GM12801 (cell line): ENCODE data around the gene MYO1E.

Experiments used
- TF ChIP-seq, protein P1 (sequence below): IDR thresholded peaks from one replicate; pipeline ENCODE4 v1.5.1; 2011; ENCODE audit warnings: control low read depth; ENCODE audit not compliant: insufficient read length; ENCODE audit errors: extremely low read depth

The MYO1E gene

DNA sequence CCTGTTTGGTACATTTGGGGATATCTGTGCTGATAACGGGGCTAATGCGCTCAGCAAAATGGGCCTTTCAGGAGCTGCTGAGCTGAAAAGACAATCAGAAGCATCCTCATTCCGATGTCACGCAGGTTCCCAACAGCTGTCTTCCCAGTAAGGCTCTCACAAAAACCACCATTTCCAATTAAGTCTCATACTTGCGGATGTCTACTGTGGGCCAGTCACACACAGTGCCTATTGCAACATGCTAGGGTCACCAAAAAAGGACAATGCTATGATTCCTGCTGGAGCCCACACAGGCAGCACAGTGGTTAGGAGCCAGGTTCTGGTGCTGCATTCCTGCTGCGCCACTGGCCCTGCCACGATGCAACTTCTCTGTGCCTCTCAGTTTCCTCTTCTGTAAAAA, 182.4 kb downstream of the MYO1E start:
- TF ChIP-seq, protein P1, sequence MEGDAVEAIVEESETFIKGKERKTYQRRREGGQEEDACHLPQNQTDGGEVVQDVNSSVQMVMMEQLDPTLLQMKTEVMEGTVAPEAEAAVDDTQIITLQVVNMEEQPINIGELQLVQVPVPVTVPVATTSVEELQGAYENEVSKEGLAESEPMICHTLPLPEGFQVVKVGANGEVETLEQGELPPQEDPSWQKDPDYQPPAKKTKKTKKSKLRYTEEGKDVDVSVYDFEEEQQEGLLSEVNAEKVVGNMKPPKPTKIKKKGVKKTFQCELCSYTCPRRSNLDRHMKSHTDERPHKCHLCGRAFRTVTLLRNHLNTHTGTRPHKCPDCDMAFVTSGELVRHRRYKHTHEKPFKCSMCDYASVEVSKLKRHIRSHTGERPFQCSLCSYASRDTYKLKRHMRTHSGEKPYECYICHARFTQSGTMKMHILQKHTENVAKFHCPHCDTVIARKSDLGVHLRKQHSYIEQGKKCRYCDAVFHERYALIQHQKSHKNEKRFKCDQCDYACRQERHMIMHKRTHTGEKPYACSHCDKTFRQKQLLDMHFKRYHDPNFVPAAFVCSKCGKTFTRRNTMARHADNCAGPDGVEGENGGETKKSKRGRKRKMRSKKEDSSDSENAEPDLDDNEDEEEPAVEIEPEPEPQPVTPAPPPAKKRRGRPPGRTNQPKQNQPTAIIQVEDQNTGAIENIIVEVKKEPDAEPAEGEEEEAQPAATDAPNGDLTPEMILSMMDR: no peak

DNA sequence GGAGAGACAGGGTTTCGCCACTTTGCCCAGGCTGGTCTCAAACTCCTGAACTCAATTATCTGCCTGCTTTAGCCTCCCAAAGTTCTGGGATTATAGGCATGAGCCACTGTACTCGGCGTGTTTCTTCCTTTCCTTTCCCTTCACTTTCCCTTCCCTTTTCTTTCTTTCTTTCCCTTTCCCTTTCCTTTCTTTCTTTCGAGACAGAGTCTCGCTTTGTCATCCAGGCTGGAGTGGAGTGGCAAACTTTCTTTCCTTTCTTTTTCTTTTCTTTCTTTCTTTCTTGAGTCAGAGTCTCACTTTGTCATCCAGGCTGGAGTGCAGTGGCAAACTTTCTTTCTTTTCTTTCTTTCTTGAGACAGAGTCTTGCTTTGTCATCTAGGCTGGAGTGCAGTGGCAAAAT, 183.4 kb downstream of the MYO1E start:
- TF ChIP-seq, protein P1: no peak

DNA sequence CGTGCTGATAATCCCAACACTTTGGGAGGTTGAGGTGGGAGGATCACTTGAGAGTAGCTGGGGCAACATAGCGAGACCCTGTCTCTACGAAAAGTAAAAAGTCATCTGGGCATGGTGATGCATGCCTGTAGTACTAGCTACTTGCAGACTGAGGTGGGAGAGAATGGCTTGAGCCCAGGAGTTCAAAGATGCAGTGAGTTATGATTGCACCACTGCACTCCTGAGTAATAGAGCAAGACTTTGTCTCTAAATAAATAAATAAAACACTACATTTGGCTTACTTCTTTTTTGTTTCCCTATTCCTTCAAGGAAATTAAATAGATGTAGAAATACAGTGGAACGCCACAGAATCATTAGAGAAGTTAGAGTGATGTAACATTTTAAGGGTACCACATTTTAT, 186.2 kb downstream of the MYO1E start:
- TF ChIP-seq, protein P1: no peak

DNA sequence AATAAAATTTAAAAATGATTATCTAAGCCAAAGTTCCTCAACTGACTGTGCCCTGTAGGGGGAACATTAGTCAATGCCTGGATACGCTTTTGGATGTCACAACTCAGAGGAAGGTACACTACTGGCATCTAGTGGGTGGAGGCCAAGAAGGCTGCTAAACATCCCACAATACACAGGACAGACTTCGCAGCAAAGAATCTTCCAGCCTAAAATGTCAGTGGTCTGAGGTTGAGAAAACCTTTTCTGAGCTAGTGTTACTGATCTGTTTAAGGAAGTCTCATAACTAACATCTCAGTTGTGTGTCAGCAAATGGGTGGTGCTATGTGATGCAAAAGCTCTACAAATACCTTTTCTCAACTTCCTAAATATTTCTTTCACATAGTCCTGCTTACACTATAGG, 186.9 kb downstream of the MYO1E start:
- TF ChIP-seq, protein P1: no peak

DNA sequence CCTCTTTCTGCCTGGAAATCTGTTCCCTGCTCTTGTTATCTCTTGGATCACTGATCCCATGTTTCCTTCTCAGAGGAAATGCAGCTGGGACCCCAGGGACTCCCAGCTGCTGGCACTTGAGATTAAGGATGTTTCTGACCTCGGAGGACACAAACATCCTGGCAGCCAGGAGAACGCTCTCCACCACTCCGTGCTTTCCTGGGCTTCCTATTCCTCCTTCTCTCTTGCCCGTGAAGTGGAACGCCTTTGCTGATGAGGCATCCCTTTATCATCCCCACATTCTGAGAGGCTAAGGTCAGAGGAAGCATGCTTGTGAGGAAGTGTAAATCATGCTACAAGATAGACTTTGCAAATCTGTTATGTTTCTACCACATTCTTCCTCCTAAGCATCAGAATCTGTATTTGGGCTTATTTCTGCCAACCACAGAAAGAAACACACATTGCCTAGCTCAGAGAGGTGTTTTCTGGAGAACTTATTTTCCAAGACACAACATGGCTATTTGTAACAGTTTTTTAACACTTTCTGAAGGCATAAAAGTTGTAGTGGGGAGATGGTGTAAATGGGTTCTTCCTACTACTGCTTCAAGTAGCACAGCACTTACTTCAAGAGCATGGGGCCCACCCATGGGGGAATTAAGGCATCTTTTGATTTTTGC, 191.6 kb downstream of the MYO1E start:
- TF ChIP-seq, protein P1: no peak

DNA sequence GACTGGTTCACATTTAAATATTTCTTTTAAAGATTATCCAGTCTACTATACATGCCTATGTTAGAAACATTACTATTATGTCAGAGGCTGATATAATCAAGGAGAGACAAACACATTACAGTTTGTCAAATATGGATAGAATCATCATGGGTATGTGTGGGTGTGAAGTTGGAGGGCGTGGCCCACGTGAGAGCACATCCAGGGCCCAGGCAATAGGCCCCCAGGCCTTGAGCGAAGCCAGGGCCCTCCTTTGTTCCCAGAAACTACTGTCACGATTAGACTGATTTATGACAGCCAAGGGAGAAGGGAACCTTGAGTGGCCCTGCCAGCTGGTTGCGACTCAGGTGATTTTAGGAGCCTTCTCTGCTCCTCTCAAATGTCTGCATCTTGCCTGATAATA, 193.0 kb downstream of the MYO1E start:
- TF ChIP-seq, protein P1: no peak

DNA sequence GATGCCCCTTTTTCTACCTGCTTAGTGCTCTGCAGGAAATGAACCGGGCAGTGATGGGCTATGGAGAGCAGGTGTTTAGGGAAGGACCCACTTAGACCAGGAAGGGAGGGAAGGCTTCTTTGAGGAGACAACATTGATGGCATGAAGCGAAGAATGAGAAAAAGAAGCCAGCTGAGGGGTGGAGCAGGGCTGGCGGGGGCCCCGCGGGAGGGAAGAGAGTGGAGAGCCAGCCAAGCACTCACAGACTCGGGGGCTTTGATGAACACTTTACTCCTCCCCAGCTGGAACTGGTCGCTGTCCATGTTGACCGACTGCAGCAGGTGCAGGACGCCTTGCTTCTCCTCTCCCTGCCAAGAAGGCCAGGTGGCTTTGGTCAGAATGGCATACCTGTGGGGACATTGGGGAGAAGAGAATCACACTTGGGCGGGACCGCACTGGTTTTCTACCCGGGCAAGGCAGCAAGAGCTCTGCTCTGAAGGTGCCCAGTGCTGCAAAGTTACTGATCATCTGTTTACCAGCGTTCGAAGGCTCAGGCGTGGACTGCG, 194.4 kb downstream of the MYO1E start:
- TF ChIP-seq, protein P1: no peak
